Erythroblast (primary cell): Measurements from ENCODE around the gene DLG2.

Experiments
- GATA1 ChIP-seq: IDR thresholded peaks from 2 replicates; pipeline ENCODE4 v1.6.1; 2011; ENCODE audit warnings: low read depth, mild to moderate bottlenecking, control low read depth, low read length, moderate library complexity
- POLR2A ChIP-seq: IDR thresholded peaks from 2 replicates; pipeline ENCODE4 v1.6.1; 2011; ENCODE audit warnings: mild to moderate bottlenecking, low read length

- TF ChIP-seq POLR2A (no peak), GATA1 (no peak)
Measured at GRCh38 chr11:84136926-84137325, 1490.2 kb downstream of the DLG2 start.
